Ishikawa (cell line): Measurements from ENCODE around the gene FXR2.

Experiments used
- CEBPB ChIP-seq: IDR thresholded peaks from 2 replicates; pipeline ENCODE4 v1.6.1; 2012
- CREB1 ChIP-seq: IDR thresholded peaks from 2 replicates; pipeline ENCODE4 v1.6.1; 2012; ENCODE audit warnings: low read depth
- EGR1 ChIP-seq: IDR thresholded peaks from 2 replicates; pipeline ENCODE4 v1.6.1; 2012
- EP300 ChIP-seq: IDR thresholded peaks from 2 replicates; pipeline ENCODE4 v1.6.1; 2012; ENCODE audit warnings: borderline replicate concordance
- FOXM1 ChIP-seq: IDR thresholded peaks from 2 replicates; pipeline ENCODE4 v1.6.1; 2012; ENCODE audit warnings: low read depth, borderline replicate concordance
- NFIC ChIP-seq: IDR thresholded peaks from 2 replicates; pipeline ENCODE4 v1.6.1; 2012
- RAD21 ChIP-seq: IDR thresholded peaks from 2 replicates; pipeline ENCODE4 v1.6.1; 2012; ENCODE audit warnings: low read depth
- TAF1 ChIP-seq: IDR thresholded peaks from 2 replicates; pipeline ENCODE4 v1.6.1; 2012; ENCODE audit warnings: low read depth, mild to moderate bottlenecking
- TCF12 ChIP-seq: IDR thresholded peaks from 2 replicates; pipeline ENCODE4 v1.6.1; 2012; ENCODE audit warnings: low read depth
- TEAD4 ChIP-seq: IDR thresholded peaks from 2 replicates; pipeline ENCODE4 v1.6.1; 2012
- YY1 ChIP-seq: IDR thresholded peaks from 2 replicates; pipeline ENCODE4 v1.6.1; 2012; ENCODE audit warnings: low read depth
- ZBTB7A ChIP-seq: IDR thresholded peaks from 2 replicates; pipeline ENCODE4 v1.6.1; 2012; ENCODE audit warnings: low read depth
- TF ChIP-seq, protein P1 (sequence below): IDR thresholded peaks from 2 replicates; pipeline ENCODE4 v1.6.1; 2012
- TF ChIP-seq, protein P2 (sequence below): IDR thresholded peaks from 2 replicates; pipeline ENCODE4 v1.6.1; 2012; ENCODE audit warnings: low read depth, mild to moderate bottlenecking
- TF ChIP-seq, protein P3 (sequence below): IDR thresholded peaks from 2 replicates; pipeline ENCODE4 v1.6.1; 2012

Gene FXR2

DNA sequence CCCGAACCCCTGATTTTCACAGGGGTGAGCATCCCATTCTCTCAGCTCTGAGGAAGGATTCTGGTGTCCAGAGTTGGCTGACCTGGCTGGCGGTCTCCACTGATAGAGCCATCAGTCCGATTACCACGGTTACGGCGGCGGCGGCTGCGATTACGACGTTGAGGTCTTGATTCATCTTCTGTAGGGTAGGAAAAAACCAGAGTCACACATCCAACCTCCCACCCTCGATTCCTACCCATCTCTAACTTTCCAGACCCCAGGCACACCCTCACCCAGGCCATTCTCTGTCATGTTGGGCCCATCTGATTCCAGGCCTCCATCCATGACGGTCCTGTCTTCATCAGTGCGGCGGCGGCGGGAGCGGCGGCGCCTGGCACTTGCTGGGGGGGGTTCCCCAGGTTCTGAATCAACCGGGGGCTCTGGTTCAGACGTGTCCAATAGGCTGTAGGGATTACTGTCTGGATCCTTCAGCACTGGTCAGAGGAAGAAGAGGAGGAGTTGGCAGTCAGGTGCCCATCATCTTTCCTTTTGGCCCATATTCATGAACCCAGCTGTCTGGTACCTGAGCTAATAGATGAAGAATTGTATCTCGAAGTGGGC lies 22.2 kb downstream of the FXR2 start:
- TF ChIP-seq, protein P1, sequence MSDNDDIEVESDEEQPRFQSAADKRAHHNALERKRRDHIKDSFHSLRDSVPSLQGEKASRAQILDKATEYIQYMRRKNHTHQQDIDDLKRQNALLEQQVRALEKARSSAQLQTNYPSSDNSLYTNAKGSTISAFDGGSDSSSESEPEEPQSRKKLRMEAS, result no peak
- TF ChIP-seq NFIC (no peak), EGR1 (no peak), YY1 (no peak), EP300 (no peak), TCF12 (no peak), CREB1 (no peak), TEAD4 (no peak)
- TF ChIP-seq, protein P2, sequence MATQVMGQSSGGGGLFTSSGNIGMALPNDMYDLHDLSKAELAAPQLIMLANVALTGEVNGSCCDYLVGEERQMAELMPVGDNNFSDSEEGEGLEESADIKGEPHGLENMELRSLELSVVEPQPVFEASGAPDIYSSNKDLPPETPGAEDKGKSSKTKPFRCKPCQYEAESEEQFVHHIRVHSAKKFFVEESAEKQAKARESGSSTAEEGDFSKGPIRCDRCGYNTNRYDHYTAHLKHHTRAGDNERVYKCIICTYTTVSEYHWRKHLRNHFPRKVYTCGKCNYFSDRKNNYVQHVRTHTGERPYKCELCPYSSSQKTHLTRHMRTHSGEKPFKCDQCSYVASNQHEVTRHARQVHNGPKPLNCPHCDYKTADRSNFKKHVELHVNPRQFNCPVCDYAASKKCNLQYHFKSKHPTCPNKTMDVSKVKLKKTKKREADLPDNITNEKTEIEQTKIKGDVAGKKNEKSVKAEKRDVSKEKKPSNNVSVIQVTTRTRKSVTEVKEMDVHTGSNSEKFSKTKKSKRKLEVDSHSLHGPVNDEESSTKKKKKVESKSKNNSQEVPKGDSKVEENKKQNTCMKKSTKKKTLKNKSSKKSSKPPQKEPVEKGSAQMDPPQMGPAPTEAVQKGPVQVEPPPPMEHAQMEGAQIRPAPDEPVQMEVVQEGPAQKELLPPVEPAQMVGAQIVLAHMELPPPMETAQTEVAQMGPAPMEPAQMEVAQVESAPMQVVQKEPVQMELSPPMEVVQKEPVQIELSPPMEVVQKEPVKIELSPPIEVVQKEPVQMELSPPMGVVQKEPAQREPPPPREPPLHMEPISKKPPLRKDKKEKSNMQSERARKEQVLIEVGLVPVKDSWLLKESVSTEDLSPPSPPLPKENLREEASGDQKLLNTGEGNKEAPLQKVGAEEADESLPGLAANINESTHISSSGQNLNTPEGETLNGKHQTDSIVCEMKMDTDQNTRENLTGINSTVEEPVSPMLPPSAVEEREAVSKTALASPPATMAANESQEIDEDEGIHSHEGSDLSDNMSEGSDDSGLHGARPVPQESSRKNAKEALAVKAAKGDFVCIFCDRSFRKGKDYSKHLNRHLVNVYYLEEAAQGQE, result no peak

DNA sequence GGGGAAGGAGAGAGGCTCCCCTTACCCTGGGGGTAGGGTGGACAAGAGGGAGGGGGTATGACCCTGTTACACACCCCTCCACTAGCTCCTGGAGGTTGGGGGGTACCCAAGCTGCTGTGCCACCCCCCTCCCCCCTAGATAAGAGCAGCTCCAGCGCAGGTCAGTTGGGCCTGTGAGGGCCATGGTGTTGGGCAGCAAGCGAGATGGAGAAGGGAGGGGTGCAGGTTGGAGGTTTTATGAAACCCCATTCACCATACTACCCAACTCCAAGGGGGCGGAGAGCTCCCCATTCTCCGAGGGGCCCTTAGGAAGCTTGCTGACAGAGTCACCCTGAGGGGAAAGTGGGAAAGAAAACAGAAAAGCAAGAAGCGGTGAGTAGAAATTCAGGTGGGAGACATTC lies 23.1 kb downstream of the FXR2 start:
- no peak for TF ChIP-seq YY1
- TF ChIP-seq CEBPB, result no peak

DNA sequence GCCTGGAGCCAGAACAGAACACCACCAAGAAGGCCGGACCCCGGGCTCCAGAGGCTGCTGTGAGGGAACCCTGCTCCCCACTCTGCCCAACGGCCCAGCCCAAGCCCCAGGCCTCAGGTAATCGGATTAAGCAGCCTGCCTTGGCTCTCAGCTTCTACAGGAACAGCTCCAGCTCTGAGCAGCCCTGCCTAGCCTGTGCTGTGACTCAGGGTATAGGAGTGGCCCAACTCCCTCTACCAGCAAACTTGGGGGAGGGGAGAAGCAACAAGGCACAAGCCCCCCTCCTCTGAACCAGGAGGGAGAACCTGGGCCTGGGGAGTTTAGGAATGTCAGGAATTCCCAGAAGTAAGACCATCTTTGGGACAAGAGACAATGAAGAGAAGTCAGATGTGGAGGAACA lies 24.0 kb downstream of the FXR2 start:
- TF ChIP-seq CEBPB, result no peak
- TF ChIP-seq TCF12, result no peak
- no peak for TF ChIP-seq YY1
- no peak for TF ChIP-seq TAF1
- TF ChIP-seq FOXM1, result no peak
- no peak for TF ChIP-seq ZBTB7A
- no peak for TF ChIP-seq EGR1
- TF ChIP-seq, protein P2, result no peak
- TF ChIP-seq CREB1, result no peak

DNA sequence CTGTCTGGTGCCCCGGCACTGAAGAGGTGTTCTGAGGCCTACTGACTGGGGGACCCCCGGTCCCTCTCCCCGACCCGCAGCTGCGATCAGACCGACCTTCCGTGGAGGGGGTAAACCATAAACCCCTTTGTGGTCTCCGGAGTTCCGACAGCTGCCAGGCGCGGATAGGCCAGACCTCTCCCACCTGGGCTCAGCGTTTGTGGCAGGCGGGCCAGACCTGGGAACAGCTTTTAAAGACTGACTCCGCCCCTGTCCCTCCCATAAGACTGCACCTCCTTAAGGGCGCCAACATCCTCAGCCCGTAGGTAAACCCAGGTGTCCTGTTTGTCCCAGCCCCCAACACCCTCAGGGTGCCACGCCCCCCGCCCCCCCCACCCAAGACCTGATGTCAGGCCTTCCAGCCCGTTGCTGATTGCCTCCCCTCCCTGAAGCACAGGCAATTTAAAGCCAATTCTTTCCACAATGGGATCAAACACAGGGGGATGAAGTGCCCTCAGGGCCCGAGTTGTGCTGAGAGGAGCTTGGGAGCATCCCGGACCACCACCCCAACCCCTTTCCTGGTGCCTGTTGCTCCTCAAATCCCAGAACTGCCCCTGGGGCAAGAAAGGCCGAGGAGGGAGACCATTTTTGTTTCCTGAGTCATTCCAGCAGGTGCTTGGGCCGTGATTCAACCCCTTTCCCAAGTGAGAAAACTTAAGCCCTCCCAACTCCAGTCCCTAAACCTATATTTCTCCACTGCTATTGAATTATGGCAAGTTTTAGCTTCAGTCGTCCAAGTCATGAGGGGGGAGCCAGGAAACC lies 24.6 kb downstream of the FXR2 start, which contains the start of gene SOX15:
TSS of gene SOX15 (minus strand) at position 204 of the 801 bp plus-strand sequence. CDS start 418 bp downstream, outside the sequence.
- no peak for TF ChIP-seq CEBPB

DNA sequence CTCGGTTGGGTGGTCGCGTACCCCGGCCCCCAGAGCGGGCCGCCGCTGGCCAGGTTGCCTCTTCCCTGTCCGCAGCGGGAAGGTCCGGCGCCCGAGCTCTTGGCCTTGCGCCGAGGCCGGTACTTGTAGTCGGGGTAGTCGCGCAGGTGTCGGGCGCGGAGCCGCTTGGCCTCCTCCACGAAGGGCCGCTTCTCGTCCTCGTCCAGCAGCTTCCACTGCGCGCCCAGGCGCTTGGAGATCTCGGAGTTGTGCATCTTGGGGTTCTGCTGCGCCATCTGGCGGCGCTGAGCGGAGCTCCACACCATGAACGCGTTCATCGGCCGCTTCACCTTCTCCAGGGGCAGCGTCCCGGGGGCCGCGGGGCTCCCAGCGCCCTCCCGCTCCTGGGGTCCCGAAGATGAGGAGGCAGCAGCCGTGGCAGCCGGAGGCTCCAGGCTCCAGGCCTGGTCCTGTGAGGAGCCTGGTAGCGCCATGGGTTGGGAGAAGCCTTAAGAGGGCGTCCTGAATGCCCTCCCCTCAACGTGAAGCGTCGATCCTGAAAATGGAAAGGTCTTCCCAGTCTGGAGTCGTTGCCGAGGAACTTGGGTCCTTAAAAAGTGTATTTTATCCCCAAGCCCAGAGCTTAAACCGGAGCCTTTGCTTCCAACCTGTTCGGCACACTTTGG lies 25.4 kb downstream of the FXR2 start:
- TF ChIP-seq, protein P3, sequence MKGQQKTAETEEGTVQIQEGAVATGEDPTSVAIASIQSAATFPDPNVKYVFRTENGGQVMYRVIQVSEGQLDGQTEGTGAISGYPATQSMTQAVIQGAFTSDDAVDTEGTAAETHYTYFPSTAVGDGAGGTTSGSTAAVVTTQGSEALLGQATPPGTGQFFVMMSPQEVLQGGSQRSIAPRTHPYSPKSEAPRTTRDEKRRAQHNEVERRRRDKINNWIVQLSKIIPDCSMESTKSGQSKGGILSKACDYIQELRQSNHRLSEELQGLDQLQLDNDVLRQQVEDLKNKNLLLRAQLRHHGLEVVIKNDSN, result no peak
- TF ChIP-seq, protein P2, result no peak
- TF ChIP-seq RAD21 (no peak), TCF12 (no peak), EGR1 (no peak), FOXM1 (no peak), EP300 (no peak), CREB1 (no peak), NFIC (no peak), CEBPB (no peak)
